Activated CD4-positive, alpha-beta T cell treated with anti-CD3 and anti-CD28 coated beads, Interleukin-2, amount 50 U/mL, for 24 hours (primary cell): ENCODE measurements around the gene EVX1.

Experiments
- DNase-seq, 2 donors: peaks; one replicate each; pipeline ENCODE4 v3.0.0-alpha.2; 2020; ENCODE audit warnings: low read depth in 1 of 2, low spot score in 1 of 2

Gene EVX1

GRCh38 chr7:27204851-27205322, 37.7 kb upstream of the EVX1 start:
- no peak for DNase-seq

DNA sequence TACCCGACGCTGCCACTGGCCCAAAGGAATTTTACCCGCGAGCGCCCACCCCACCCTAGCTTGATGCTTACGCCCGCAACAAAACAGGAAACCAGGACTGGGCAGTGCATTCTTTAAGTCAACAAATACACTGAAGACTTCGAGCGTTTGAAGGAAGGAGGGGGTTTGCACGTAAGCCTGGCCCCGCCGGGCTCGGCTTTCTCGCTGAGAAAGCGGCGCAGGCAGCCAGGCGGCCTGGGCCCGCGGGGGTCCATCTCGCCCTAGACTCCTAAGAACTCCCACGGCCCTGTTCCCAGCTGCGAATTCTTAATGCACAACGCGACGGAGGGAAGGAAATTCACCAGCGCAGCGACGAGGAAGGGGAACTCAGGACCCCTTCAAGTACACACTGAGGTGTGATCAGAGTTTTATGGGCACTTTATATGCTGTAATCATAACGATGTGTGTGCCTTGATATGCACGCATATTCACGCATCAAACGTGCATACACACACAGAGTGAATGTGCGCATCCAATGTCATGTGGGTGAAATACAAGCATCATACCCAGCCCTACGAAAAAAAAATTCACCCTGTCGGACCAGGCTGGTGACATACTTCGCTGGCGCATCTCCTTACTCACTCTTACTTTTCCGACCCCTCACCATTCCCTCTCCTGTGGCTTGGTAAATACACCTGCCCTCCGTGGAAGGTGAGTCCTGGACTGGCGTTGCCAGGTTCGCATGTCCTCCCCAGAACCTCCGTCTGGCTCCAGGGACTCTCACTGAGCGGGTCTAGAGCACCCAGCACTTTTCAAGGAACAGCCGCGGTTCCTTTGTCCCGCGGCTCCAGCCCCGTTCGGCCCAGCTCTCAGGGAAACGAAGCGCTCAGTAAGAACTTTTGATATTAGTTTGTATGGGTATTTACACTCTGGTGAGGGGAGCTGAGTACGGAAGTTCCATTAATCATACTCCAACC, 37.0 kb upstream of the EVX1 start:
- no peak for DNase-seq

DNA sequence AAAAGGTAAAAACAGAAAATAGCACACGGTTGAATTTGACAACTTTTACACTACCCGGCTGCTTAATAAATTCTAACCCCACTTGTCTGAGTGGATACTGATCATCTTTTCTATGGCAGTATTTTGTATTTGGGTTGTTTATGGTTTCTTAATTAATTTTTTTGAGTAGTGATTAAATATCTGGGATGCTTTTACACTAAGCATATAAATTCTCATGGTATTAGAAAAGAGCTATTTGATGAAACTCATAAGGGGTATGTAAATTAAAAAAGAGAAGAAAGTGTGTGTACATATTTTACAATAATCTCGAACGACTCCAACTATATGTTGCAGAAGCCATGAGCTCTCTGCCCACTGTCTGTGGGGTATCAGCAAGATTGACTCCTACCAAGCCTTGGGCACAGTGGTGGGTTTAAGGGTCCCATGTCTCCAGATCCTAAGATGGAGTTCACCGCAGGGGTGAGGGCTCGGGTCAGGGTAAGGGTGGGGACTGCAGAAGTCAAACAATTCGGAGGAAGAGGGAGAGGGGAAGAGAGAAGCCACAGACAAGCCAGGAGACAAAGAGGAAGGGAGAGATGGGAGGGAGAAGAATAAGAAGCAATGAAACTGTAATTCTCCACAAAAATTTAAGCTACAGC, 35.1 kb upstream of the EVX1 start:
- DNase-seq: no peak

DNA sequence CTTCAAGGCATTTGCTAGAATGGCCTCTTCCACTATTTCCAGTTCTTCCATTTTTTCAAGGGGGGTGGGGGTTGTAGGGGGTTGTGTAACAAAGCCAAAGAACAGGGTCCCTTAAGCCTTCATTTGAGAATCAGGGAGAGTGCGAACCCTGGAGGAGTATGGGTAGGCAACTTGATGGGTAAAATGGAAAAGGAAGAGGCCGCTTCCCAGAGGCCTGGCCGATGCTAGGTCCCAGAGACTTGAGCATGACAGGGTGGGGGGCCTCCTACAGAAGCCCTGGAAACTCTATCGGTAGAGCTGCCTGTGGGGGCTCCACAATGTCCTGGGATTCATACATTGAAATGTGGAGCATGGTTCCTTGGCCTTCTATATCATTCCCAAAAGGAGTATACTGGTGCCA, 33.6 kb upstream of the EVX1 start:
- DNase-seq: no peak

GRCh38 chr7:27209933-27210440, 32.6 kb upstream of the EVX1 start:
- no peak for DNase-seq

- DNase-seq: no peak
Measured at GRCh38 chr7:27210441-27211083, 32.0 kb upstream of the EVX1 start.

DNA sequence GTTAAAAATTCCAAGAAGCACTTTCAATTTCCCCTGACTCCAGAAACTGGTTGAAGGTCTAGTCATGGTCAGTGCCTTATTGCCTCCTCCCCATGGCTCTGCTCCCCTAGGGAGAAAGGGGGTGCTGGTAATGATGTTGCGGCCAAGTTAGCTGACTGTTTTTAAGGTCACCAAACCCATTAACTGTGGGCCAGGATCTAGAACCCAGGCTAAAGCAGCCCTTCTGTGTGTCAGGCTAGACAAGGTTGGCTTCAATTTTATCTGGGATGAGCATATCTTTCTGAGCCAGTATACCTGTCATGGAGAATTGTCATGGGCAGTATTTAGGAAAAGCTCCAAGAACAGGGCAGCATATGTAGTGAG, 31.5 kb upstream of the EVX1 start:
- no peak for DNase-seq

DNA sequence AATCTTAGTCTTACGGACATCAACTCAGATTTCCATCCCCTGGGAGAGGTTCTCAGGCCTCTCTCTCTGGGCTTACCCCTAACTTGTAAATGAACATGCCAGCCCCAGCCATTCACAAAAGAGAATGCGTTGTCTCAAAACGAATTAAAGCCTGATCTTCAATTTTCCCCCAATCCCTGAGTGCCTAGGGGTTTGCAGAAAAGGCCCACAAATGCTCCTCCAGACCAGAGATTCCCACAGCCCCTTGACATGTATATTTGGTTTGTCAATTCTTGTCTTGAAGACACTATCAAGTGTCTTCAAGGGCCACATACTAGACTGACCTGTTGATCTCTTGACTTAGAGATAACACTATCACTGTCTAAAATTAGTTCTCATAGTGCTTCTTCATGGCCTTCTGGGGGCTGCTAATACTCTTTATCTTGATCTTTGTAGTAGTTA, 30.8 kb upstream of the EVX1 start:
- DNase-seq: no peak

DNA sequence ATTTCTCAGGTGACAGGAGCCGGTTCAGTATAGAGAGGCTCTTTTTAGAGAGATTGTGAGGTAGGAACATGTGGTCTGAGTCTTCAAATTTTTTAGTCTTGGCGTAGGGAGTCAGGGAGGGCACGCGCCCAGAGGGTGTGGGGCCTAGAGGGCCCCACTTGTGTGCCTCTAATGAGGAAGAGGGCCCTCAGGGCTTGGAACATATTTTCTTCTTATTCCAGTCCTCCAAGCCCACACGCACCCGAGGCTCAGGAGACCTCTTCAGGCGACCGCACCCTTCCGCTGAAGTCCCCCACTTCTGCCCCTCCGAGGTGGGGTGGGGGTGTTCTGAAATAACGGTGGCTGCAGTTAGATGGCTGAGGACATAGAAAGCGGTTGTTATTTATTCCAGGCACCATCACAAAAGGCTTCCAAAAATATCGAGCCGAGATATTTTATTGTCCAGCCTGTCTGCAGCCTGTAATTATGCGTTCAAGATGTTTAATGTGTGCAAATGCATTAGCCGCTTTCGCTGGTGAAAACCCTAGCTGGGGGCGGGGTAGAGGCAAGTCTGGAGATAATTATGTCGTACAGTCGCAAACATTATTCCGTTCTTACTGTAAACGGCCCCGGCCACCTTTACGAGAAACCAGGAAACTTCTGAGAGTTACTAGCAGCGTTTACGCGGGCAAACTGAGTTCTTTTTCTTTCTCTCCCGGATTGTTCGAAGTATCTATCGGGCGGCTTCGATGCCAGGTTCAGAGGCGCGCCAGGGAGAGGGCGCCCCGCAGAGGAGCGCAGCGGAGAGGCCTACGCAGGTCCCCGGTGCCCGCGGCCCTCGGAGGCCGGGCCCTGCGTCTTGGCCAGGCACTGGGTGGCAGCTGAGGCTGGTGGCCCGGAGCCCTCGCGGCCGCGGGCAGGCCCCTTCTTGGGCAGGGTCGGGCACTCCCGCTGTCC, 29.8 kb upstream of the EVX1 start:
- no peak for DNase-seq

DNA sequence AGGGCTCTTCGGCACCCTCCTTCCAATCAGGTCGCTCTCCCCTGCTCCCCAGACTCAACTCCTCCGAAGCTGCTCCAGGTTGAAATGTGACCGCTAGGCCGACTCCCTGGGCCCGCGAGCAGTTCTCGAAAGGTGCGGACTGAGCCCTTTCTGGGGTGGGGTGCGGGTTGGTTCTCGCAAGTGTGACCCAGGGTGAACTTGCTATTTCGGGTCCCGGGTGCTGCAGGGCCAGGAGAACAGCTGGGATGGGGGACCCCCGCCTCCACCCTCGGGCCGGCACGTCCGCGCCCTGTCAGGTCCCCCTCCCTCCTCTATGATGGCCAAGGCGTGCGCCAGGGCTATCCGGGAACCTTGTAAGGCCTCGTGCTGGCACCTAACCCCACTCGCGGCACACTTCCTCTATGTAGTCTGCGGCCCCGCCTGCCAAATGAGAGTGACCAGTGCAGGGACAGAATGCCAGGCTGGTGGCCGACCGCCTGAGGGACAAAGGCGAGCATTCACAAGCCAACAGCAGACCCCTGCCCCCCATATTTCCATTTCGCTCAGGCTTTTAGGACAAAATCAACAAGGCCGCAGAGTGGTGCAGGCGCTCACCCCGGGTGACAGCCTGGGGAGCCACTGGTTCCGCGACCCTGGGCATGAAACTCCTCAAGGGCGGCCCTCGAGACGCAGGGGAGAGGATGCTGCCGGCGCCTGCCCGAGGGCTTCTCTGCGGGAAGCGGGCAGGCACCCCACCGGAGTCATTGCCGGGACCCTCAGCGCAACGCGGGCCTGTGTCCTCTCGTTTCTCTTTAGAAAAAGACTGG, 29.0 kb upstream of the EVX1 start:
- DNase-seq: no peak

DNA sequence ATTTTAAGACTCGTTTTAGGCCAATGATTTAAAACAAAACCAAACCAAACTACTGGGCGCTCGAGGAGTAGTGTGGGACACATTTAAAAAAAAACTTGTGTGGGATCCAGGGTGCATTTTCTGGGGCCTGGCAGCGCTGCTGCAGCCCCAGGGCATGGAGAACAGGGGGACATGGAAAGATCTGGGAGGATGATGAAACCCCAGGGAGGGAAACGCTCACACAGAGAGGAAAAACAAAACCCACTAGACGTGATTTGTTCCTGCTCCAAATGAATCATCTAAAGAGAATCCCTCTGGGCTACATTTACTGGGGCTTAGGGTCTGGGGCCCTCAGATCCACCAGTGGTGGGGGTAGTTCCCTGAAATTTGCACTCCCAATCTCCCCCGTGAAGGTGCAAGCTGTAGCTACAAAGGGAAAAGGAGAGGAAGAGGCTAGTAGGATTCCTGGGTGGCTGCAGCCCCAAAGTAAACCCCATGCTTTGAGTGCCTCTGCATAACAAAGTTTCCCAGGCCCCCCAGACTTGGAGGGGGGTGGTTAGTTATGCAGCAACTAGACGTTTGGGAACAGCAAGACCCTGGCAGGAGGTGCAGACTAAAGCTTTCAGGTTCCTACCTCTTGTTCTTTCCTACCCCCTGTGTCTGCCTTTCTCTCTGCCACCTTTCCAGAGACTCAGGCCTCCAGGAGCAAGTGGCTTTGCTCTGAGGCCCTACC, 28.2 kb upstream of the EVX1 start:
- no peak for DNase-seq

DNA sequence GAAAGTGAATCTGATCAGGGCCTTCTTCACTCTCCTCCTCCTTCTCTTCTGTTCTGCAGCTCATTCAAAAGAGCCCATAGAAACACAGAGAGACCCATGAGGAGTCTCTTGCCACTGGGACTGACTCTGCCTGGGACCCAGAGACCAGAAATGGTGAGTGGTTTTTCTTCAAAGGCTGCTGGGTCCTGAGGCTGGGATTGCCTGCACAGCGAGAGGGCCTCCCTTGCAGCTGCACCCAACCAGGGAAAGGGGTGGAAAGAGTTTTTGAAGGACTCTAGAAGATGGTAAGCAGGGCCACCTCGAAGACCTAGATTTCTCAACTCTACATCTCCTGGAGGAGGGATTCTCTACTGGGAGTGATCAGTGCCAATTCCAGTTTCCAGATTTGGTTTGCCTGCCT, 27.2 kb upstream of the EVX1 start:
- no peak for DNase-seq

- no peak for DNase-seq
Measured at GRCh38 chr7:27217951-27218350, 24.7 kb upstream of the EVX1 start.

GRCh38 chr7:27219821-27220220, 22.8 kb upstream of the EVX1 start:
- no peak for DNase-seq

GRCh38 chr7:27220440-27220955, 22.1 kb upstream of the EVX1 start:
- no peak for DNase-seq

DNA sequence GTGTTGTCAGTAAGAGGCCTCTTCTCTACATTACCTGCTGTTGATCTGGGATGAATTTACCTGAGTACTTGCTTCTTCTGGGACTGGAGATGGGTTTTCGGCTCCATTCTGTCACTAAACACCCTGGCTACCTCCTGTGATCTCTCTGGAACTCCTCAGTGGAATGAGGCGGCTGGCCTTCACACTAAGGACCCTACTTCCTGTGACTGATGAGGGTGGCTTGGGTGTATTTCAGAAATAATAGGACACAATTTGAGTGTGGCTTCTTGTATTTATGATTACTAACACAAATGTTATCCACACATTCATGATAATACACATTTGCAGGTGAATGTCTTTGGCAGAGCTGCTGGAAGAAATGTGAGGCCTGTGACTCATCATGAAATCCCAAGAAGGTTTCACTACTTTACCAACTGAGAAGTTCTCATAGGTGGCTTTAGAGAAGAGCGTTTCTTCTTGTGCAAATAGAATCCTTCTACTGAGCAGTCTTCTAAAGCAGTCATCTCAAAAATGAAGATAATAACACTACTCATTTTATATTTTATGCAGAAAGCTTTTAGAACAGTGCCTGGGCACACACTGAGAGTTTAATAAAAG, 21.3 kb upstream of the EVX1 start:
- DNase-seq: no peak

GRCh38 chr7:27223941-27224575, 18.5 kb upstream of the EVX1 start:
- DNase-seq: no peak
